ENCODE measurements around the gene DNLZ.
"Not testable (repeated sequence)": the region's sequence is repeated elsewhere in the genome, so short reads cannot be mapped to it uniquely, and the experiment has no call there.

DNLZ gene

GRCh38 chr9:136359774-136360718 lies 3.5 kb downstream of the DNLZ start:
- DNase-seq (ENCODE audit: low read depth), result no peak

- no peak for DNase-seq (ENCODE audit: low read depth)
Measured at GRCh38 chr9:136358888-136359287, 4.7 kb downstream of the DNLZ start.

GRCh38 chr9:136358016-136358415 lies 5.5 kb downstream of the DNLZ start:
- no peak for DNase-seq (ENCODE audit: low read depth)

- DNase-seq (ENCODE audit: low read depth), result no peak
Measured at GRCh38 chr9:136357202-136357725, 6.3 kb downstream of the DNLZ start.

- DNase-seq (ENCODE audit: low read depth), result no peak
Measured at GRCh38 chr9:136355616-136356557, 7.7 kb downstream of the DNLZ start.

- no peak for DNase-seq (ENCODE audit: low read depth)
Measured at GRCh38 chr9:136354592-136355085, 8.9 kb downstream of the DNLZ start.

DNA sequence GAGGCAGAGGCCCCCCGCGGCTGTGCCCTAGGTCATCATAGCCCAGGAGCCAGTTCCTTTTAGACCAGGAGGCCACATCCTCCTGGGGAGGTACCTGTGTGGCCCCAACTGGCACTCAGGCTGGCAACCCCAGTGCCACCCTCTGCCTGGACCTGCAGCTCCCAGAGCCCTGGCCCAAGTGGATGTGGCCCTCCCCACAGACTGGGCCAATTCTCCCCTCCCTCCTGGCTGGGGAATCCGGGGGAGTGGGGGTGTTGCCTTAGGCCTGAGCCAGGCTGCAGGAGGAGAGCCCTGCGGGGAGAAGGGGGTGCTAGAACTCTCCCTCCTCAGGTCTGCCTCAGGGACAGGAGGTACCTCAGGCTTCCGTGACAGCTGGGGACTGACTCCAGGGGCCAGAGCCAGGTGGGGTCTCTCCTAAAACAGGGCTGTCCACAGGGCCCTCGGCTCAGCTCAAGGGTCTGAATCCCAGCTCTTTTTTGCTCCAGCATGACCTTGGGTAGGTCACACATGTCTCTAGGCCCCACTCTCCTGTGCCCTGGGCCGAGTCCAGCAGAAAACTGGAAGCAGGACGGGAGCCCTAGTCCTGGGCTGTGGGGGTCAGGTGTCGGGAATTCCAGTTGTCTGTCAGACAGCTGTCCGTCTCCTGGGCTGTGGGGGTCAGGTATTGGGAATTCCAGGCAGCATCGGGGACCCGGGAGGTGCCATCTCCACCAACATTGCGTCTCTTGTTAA lies 9.6 kb downstream of the DNLZ start:
- DNase-seq (ENCODE audit: low read depth), result no peak

GRCh38 chr9:136353088-136353487 lies 10.5 kb downstream of the DNLZ start:
- no peak for DNase-seq (ENCODE audit: low read depth)

DNA sequence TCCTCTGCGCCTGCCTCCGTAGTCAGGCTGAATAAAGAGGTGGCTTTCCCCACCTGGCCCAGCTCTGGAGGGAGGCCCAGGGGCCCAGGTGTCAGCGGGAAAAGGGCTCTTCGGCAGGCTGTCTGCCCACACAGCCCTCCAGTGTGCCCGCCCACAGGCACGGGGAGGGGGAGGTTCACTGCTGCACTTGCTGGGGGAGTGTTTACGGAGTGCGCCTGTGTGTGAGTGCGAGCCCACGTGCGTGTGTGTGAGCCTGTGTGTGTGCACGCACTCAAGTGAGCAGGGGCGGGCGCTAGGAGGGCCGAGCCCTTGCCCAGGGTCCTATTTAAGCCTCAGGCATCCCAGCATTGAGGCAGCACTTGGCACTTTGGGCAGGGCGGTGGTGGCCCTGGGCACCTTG lies 10.9 kb downstream of the DNLZ start:
- no peak for DNase-seq (ENCODE audit: low read depth)

GRCh38 chr9:136351868-136352267 lies 11.7 kb downstream of the DNLZ start:
- DNase-seq (ENCODE audit: low read depth), result not testable (repeated sequence)

DNA sequence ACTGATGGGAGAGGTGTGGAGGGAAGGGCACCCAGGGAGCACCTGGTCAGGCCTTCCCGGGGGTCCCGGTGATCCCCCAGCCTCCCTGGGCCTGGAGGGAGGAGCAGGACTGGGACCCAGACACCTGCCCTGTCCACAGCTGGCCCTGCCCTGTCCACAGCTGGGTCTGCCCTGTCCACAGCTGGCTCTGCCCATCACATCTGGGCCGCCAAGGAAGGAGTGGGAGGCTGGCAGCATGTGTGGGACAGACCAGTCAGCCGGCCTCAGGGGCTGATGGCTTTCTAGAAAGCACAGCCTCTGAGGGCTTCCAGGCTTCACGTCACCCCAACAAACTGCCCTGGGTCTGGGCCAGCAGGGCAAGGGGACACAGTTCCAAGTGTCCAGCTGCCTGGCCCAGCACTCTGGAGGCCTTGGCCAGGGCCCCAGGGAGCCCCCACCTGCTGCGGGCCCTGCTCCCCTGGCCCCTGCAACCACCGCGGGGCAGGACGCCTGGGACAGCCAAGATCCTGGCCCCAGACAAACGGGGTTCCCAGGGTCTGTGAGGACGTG lies 12.2 kb downstream of the DNLZ start:
- DNase-seq (ENCODE audit: low read depth), result no peak

DNA sequence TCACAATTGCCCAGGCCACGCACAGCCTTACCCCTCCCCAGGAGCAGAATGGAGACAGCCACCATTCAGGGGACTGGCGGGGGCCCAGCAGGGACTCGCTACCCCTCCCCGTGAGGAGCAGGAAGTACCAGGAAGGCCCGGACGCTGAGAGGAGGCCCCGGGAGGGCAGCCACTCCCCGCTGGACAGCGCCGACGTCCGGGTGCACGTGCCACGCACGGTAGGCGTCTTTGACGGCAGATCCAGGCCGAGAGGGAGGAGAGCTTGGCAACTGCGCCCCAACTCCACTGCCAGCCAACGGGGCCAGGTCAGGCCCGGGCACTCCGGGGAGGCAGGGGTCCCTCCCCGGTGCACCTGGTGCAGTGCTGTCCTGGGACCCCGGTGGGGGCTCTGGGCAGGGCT lies 14.0 kb downstream of the DNLZ start:
- DNase-seq (ENCODE audit: low read depth), result no peak

- DNase-seq (ENCODE audit: low read depth), result no peak
Measured at GRCh38 chr9:136348691-136349090, 14.9 kb downstream of the DNLZ start.

GRCh38 chr9:136347472-136348256 lies 15.9 kb downstream of the DNLZ start:
- no peak for DNase-seq (ENCODE audit: low read depth)

GRCh38 chr9:136346927-136347465 lies 16.5 kb downstream of the DNLZ start:
- DNase-seq (ENCODE audit: low read depth), result no peak

DNA sequence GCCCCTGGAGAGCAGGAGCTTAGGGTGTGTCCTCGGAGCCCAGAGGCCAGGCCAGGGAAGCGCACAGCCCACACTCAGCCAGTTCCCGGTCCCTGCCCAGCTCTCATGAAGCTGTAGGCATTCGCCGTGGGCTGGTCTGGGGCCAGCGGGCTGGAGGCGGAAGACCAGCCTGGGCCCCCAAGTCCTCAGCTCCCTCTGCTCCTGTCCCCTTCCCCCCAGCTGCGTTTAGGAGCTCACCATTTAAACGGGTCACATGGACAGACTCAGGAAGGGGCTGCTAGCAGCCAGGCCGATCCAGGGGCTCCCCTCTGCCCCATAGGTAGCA lies 17.4 kb downstream of the DNLZ start:
- DNase-seq (ENCODE audit: low read depth), result no peak

- no peak for DNase-seq (ENCODE audit: low read depth)
Measured at GRCh38 chr9:136345281-136346156, 18.0 kb downstream of the DNLZ start.

GRCh38 chr9:136344544-136345280 lies 18.8 kb downstream of the DNLZ start:
- DNase-seq (ENCODE audit: low read depth), result no peak

DNA sequence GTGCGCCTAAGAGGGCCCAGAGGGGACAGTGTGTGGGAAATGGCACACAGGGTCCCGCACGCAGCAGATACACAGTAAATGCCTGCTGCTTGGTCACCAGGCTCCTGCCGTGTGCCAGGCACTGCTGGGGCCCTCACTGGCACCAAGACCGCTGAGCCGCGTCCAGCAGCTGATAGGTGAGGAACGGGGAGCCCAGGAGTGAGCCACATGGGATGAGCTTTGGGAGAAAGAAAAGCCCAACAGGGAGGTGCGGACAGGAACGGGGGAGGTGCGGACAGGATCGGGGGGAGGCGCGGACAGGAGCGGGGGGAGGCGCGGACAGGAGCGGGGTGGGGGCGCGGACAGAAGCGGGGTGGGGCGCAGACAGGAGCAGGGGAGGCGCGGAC lies 19.7 kb downstream of the DNLZ start:
- no peak for DNase-seq (ENCODE audit: low read depth)

All from activated T-cell treated with anti-CD3 and anti-CD28 coated beads for 48 hours (primary cell).